LNCAP (cell line): ENCODE measurements around the gene TMTC2.
A peak's percentile ranks its signal among the peaks of the same experiment; 100 is the strongest.

Source experiments
- CTCF ChIP-seq: fragments of 450-650 bp; IDR thresholded peaks from 2 replicates; pipeline ENCODE4 v1.5.1; 2017; ENCODE audit warnings: mild to moderate bottlenecking

Gene TMTC2

GRCh38 chr12:82666830-82667229, 19.9 kb upstream of the TMTC2 start:
- no peak for TF ChIP-seq CTCF

GRCh38 chr12:82671673-82672195, 15.0 kb upstream of the TMTC2 start:
- no peak for TF ChIP-seq CTCF

- TF ChIP-seq CTCF: no peak
These were observed 13.8 kb upstream of the TMTC2 start for GRCh38 chr12:82672811-82673495.

- TF ChIP-seq CTCF: no peak
These were observed 13.0 kb upstream of the TMTC2 start for GRCh38 chr12:82673698-82674097.

- no peak for TF ChIP-seq CTCF
These were observed 11.5 kb upstream of the TMTC2 start for GRCh38 chr12:82675246-82675645.

GRCh38 chr12:82682326-82682725, 4.4 kb upstream of the TMTC2 start:
- TF ChIP-seq CTCF: no peak

GRCh38 chr12:82682851-82683261, 3.9 kb upstream of the TMTC2 start:
- TF ChIP-seq CTCF: no peak

- peak; percentile 75 for TF ChIP-seq CTCF
These were observed 927 bp upstream of the TMTC2 start for GRCh38 chr12:82685790-82686167.
